Stimulated activated CD8-positive, alpha-beta memory T cell treated with anti-CD3 and anti-CD28 coated beads, Interleukin-15, amount 100 ng/mL, for 48 hours (primary cell): ENCODE data around the gene CACNA1C.
"Not testable (repeated sequence)": the region's sequence is repeated elsewhere in the genome, so short reads cannot be mapped to it uniquely, and the experiment has no call there.

Experiments used
- DNase-seq, 2 donors: peaks; one replicate each; pipeline ENCODE4 v3.0.0-alpha.2; 2020; ENCODE audit warnings: low read depth in 2 of 2

Gene CACNA1C

GRCh38 chr12:2076196-2076570 is 23.4 kb downstream of the CACNA1C start:
- DNase-seq = no peak

DNA sequence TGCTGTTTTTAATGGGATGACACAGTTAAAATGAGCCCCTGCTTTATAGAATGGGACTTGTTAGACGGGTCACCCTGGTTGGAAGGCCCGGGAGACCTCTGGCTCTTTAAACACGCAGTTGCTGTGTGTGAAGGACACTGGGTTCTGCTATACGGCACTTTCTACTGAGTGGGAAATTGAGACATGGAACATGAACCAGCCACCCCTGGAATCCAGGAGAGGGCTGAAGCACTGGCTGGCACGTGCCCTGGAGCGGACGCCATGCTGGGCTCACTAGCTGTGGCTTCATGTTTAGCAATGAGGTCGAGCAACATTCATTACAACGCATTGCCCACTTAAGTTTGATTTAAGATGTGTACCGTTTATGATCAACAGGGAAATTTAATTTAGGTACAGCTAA is 23.9 kb downstream of the CACNA1C start:
- no peak for DNase-seq

DNA sequence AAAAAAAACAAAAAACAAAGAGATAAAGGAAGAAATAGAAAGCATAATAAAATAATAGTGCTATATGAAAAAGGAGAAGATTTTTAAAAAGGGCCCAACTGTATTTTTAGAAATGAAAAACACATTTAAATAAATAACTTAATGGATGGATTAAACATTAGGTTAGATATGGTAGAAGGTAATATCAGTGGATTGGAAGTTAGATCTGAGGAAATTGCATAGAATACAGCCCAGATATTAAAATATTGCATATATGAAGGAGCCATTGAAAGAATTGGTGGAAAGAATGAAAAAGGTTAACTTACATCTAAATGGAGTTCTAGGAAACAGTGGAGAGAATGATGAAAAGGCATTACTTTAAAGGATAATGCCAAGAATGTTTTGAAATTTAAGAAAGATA is 27.8 kb downstream of the CACNA1C start:
- no peak for DNase-seq

GRCh38 chr12:2082321-2082720 is 29.5 kb downstream of the CACNA1C start:
- no peak for DNase-seq

DNA sequence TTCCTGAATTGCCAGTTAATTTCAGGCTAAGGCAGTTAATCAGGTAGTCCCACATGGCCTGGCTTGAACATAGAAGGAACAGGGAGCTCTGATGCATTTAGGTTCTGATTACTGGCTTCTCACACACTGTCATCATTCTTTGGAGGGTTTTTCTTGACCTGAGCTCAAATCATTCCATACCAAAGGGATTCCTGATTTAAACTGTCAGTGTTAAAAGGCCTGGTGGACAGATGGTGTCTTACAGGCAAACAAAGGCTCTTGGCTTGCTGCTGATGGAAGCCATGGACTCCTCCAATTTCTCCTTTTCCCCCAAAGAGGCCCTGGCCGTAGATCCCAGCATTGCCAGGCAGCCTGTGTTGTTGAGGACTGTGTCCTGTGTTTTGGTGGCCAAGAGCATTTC is 30.2 kb downstream of the CACNA1C start:
- no peak for DNase-seq

DNA sequence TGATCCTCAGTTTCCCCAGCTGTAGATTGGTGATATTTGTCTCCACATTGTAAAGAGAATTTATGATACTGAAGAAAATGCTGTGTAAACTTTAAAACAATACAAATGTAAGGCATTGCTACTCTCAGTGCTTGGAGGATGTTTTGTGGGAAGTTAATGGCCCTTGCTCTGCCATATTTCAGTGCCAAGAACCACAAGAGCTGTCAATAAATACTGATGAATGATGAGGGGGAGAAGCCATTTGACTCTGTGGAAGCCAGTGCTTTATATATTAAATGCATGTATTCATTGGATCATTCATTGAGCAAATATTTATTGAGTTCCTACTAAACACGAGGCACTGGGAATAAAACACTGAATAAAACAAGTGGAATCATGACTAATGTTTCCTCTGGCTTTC is 30.8 kb downstream of the CACNA1C start:
- no peak for DNase-seq

DNA sequence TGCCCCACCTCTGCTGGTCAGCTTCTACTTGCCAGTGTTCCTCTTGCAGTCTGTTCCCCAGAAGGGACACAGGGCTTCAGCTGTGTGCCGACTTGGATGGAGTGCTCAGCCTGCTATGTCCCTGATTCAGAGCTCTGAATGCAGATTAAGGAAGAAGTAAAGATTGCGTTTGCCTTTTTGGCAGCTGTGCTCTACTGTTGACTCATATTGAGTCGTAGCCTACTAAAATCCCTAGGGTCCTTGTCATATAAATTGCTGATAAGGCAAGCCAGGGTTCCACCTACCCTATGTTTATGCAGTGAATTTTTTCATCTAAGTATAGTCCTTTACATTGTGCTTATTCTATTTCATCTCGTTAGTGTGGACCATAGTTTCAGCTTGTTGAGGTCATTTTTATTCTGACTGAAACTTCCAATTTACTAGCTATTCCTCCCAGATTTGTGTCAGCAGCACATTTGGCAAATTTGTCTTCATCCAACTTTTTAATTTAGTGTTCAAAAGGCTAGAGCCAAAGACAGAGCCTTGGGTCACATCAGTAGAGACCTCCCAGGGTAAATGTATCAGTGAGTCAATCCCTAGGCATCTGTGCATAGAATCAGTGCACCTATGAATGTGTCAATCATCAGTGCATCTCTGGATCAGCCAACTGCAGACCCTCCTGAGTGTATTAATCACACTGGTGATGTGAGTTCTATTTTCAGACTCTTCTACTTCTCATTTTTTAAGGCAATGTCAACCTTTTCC is 31.9 kb downstream of the CACNA1C start:
- no peak for DNase-seq

DNA sequence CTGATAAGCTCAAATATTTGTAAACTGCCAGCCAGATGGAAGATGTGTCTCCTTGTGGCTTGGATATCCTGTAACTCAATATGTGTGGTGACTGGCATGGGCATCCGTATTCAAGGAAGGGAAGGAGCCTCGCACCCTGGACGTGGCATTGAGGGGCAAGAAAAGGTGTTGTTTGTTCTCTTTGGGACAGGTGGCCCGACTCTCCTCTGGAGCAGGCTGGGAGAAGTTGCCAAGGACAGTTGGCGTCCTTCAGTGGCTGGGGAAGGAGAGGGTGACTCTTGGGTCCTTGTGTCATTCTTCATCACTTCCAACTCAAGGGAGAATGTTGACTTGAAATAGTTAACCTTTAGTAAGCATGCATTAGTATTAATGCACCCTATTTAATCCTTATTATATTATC is 39.6 kb downstream of the CACNA1C start:
- DNase-seq = no peak

DNA sequence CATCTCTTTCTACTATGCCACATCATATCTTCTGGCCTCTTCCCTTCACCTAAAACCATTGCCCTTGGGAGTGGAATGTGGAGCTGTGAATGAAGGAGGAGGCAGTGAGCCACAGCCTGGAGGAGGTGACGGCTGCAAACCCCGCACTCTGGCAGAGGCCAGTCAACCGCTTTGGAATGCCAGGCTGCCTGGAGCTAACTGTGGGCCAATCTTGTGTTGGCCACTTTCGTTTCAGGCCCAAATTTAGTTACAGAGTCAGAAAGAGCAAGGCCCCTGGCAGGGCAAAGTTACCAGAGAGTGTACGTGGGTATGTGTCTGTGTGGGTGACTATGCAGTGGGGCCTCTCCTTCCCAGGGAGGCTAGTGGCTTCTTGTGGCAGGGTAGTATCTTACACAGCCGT is 40.1 kb downstream of the CACNA1C start:
- no peak for DNase-seq

GRCh38 chr12:2094597-2094996 is 41.8 kb downstream of the CACNA1C start:
- no peak for DNase-seq

DNA sequence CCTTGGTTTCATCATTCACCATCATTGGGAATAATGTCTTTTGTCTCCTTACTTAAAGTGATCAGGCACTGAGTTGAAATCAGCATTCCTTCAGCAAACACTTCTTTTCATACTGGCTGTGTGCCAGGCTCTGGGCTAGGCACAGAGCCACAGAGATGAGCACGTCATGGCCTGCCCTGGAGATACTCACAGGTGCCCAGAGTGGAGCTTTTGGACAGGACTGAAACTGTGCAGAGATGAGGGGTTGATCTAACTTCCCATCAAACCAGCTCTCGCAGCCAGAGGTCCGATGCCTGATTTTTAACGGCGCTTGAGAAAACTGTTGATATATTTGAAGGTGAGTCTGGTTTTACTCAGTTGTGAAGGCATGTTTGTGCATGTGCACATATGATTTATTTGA is 43.1 kb downstream of the CACNA1C start:
- no peak for DNase-seq

DNA sequence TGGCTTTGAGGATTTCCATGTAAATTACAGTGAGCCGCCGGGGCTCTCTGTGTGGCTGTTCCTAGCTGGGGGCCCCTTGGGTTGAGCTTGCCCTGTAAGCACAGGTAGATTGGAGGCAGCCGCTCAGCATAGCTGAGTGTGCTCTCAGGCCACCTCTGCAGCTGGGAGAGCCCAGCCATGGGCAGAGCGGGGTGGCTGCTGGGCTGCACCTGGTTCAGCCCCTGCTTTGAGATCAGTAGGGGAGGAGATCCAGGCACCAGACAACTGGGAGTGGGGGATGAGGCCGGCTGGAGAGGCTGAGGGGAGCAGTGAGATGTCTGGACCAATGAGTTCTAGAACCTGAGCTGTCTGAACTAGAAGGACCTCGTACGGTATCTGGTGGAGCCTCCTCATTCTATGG is 44.8 kb downstream of the CACNA1C start:
- DNase-seq = no peak

GRCh38 chr12:2098852-2099251 is 46.1 kb downstream of the CACNA1C start:
- no peak for DNase-seq

DNA sequence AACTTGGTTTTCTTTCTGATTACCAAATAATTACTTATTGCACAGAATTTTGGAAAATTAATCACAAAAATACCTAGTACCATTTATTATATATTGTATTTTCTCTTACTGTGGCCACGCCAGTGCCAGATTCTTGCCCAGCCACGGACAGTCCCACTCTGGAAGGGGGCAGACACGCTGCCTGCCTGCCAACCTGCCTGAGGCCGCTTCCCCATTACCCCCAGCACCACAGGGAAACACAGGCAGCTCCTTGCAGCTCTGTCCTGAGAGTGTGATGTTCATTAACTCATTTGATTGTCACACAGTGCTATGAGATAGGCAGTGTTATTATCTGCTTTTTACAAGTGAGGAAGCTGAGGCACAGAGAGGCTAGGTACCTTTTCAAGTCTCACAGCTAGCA is 46.8 kb downstream of the CACNA1C start:
- DNase-seq = no peak

GRCh38 chr12:2101359-2101758 is 48.6 kb downstream of the CACNA1C start:
- DNase-seq = no peak

- DNase-seq = no peak
Observed at GRCh38 chr12:2101771-2102170, 49.0 kb downstream of the CACNA1C start.

- not testable (repeated sequence) for DNase-seq
Observed at GRCh38 chr12:2102736-2103135, 49.9 kb downstream of the CACNA1C start.

DNA sequence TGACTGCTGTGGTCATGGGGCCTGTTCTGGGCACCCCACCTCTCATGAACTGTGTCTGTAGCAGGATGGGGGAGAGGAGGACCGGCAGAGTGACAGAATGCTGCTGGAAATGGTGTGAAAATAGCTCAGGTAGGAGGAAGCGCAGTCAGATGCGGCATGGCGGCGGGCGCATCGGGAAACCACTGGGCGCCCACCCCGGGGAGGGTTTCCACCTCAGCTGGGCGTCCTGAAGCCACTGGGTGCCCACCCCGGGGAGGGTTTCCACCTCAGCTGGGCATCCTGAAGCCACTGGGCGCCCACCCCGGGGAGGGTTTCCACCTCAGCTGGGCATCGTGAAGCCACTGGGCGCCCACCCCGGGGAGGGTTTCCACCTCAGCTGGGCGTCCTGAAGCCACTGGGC is 52.6 kb downstream of the CACNA1C start:
- not testable (repeated sequence) for DNase-seq

DNA sequence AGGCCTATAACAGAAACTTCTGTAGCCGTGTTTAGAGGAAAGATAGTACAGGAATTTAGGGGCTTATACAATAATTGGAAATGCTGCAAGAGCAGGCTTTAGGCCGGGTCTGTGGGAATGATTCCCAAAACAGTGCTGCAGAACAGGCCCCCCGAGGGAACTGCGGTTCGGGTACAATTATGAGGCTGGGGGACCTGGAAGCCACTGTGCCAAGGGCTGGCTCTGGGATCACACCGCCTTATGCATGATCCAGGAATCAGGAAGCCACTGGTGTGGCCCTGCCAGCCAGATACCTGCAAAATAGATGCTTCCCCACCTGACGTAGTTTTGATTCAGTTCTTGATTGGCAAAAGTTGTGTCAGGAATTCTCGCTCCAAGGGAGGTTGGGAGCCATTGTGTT is 55.4 kb downstream of the CACNA1C start:
- DNase-seq = no peak

DNA sequence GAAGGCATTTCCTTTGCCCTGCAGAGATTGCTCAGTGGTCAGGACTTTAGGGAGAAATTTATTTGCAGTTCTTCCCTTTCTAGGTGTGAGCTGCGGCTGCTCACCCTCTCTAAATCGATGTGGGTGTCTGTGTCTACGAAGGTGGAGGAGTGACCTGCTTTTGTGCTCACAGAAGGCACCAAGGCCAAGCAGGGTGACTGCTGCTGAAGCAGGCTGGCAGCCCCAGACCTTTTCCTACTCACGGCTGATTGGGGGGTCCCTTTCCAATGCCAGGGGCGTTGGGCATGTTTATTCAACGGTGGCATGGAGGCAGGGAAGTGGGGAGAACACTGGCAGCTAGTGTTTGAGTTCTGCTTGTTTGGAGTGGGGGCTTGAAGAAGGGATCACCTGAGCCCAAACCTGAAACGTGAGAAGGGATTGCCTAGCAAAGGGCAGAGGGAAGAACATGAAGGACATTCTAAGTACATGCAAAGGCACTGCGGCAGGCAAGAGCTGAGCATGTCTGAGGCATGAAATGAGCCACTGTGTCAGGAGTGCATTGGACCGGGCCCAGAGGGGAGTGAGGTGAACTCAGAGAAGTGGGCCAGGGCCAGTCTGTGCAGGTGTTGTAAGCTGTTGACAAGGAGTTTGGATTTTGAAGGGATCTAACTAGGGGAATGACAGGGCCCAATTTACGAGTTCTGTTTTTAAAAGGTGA is 56.3 kb downstream of the CACNA1C start:
- DNase-seq = no peak

GRCh38 chr12:2110127-2110526 is 57.3 kb downstream of the CACNA1C start:
- DNase-seq = no peak

DNA sequence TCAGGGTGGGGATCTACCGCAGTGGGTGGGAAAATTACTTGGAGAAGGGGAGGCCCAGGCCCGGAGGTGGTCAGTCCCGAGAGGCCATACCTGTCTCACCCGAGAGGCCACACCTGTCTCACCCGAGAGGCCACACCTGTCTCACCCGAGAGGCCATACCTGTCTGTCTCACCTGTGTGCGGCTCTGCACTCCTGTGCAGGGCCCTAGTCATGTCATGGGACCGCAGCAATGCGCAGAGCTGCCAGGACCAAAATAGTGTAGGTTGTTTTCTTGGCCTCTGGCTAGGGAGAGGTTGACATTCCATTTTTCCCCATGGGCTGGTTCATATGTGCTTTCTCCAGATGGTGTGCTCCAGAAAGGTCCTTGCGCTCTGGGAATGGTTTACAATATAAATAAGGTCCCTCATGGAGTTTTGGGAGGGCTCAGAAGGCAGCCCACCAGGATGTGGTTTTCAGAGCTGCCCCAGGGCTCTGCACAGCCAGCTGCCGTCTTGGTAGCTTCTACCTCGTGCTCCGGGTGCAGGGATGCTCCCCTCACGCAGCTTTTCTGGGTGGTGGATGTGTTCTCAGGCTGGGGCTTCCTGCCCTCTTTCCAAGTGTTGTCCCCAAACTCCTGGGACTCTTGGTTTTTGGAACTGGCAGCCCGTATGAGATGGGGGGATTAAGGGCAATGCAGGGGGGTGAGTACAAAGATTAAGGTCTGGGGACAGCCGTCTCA is 58.2 kb downstream of the CACNA1C start:
- no peak for DNase-seq

- DNase-seq = no peak
Observed at GRCh38 chr12:2111826-2112225, 59.0 kb downstream of the CACNA1C start.
